H1 (cell line): ENCODE results near the gene RSPO3.

ENCODE experiments used
- CEBPB ChIP-seq: IDR thresholded peaks from 2 replicates; pipeline ENCODE4 v1.6.1; 2012; ENCODE audit warnings: low read depth, low read length
- SP2 ChIP-seq: IDR thresholded peaks from 2 replicates; pipeline ENCODE4 v1.6.1; 2012; ENCODE audit warnings: mild to moderate bottlenecking, low read length, inconsistent platforms
- SP4 ChIP-seq: IDR thresholded peaks from 2 replicates; pipeline ENCODE4 v1.6.1; 2012; ENCODE audit warnings: low read length, inconsistent platforms
- TF ChIP-seq, protein P1 (sequence below), 3 experiments: IDR thresholded peaks; 1 replicate in 2 of 3; 2 replicates in 1 of 3; pipeline versions ENCODE4 v1.5.1 to v1.6.1; 2011; ENCODE audit warnings: low read length in 3 of 3, mild to moderate bottlenecking in 3 of 3, inconsistent platforms in 2 of 3, low read depth in 1 of 3, moderate library complexity in 1 of 3; ENCODE audit not compliant: insufficient read depth in 1 of 3; ENCODE audit errors: control extremely low read depth in 1 of 3
- TF ChIP-seq, protein P2 (sequence below): IDR thresholded peaks from 2 replicates; pipeline ENCODE4 v1.6.1; 2011; ENCODE audit warnings: low read depth, mild to moderate bottlenecking, low read length; ENCODE audit not compliant: insufficient read depth

DNA sequence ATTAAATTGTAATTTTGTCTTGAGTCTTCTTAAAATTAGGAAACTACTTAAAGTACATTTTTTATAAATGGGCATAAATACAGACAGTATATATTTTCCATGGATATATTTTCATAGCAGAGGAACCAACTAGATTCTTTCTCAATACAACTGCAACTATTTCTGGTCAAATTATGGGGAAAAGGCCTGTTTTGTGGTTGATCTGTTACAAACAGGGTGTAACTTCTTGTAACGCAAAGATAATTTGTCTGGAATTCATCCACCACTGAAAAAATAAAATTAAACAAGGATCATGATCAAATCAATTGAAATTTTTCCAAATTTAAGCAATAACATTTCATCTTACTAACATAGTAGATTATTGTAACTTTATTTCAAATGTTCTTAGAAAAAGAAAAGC lies 81.0 kb downstream of the RSPO3 start:
- TF ChIP-seq SP4 (no peak), CEBPB (no peak), SP2 (no peak)
- TF ChIP-seq, protein P1, sequence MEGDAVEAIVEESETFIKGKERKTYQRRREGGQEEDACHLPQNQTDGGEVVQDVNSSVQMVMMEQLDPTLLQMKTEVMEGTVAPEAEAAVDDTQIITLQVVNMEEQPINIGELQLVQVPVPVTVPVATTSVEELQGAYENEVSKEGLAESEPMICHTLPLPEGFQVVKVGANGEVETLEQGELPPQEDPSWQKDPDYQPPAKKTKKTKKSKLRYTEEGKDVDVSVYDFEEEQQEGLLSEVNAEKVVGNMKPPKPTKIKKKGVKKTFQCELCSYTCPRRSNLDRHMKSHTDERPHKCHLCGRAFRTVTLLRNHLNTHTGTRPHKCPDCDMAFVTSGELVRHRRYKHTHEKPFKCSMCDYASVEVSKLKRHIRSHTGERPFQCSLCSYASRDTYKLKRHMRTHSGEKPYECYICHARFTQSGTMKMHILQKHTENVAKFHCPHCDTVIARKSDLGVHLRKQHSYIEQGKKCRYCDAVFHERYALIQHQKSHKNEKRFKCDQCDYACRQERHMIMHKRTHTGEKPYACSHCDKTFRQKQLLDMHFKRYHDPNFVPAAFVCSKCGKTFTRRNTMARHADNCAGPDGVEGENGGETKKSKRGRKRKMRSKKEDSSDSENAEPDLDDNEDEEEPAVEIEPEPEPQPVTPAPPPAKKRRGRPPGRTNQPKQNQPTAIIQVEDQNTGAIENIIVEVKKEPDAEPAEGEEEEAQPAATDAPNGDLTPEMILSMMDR (IDR thresholded peaks at IDR 0.05; ENCODE audit: control extremely low read depth in 1 of 3, insufficient read depth in 1 of 3, low read depth in 1 of 3, low read length in 3 of 3) = no peak
- TF ChIP-seq, protein P2, sequence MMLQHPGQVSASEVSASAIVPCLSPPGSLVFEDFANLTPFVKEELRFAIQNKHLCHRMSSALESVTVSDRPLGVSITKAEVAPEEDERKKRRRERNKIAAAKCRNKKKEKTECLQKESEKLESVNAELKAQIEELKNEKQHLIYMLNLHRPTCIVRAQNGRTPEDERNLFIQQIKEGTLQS = no peak
